Measurements from ENCODE around the gene FUT3. TPM values are rescaled to one million over a fixed set of nuclear protein-coding genes. Genes with fewer than 3 reads are reported as not detected.

The FUT3 gene
- total RNA-seq, 1 experiment from 2014 or later, result 2.6 TPM

- Histone ChIP-seq H3K36me3 (ENCODE audit: control insufficient read depth in 1 of 2, insufficient read depth in 2 of 2, low read length in 2 of 2) (no peaks in the 10 kb centered on the region), H3K79me2 (ENCODE audit: insufficient read depth, low read length) (no peaks in the 10 kb centered on the region), H3K27me3 (ENCODE audit: insufficient read depth, low read length) (no peaks in the 10 kb centered on the region), H3K4me1 (ENCODE audit: control insufficient read depth in 1 of 2, insufficient read depth in 2 of 2, low read length in 2 of 2) (peaks cover 5 to 8% of the 10 kb centered on the region in 2 experiments), H3K27ac (ENCODE audit: low read depth, low read length) (no peak overlapping the region), H4K20me1 (ENCODE audit: insufficient read depth) (no peaks in the 10 kb centered on the region), H3K9me2 (ENCODE audit: insufficient read depth) (no peaks in the 10 kb centered on the region), H3K4me2 (ENCODE audit: low read length) (no peak overlapping the region), H3K9me3 (ENCODE audit: control insufficient read depth in 1 of 2, insufficient read depth in 1 of 2, low read depth in 1 of 2, low read length in 2 of 2) (no peaks in the 10 kb centered on the region), H2AFZ (ENCODE audit: low read depth, low read length, poor library complexity, severe bottlenecking) (no peak overlapping the region), H3K4me3 (replicated peaks in 1 of 2; ENCODE audit: low read depth in 1 of 2, low read length in 2 of 2) (no peak overlapping the region), H3K9ac (ENCODE audit: low read length) (no peak overlapping the region)
- ATAC-seq (no peak), DNase-seq (ENCODE audit: low read depth, low spot score) (no peak)
- BruUV-seq (replicated peaks), result no TSS peak
- intact Hi-C loops (cut with micrococcal nuclease), result no loop called here
- TF ChIP-seq SIN3A (IDR thresholded peaks at IDR 0.05; ENCODE audit: low read depth), result no peak
- no peak for TF ChIP-seq CTCF (IDR thresholded peaks at IDR 0.05 in 2 of 3, conservative IDR thresholded peaks at IDR 0.05 in 1 of 3; ENCODE audit: borderline replicate concordance in 1 of 3, insufficient read depth in 1 of 3, low read depth in 2 of 3, low read length in 2 of 3)
- TF ChIP-seq SP1 (IDR thresholded peaks at IDR 0.05; ENCODE audit: low read depth), result no peak
- no peak for TF ChIP-seq ELF1 (IDR thresholded peaks at IDR 0.05; ENCODE audit: borderline replicate concordance, low read depth)
- no peak for TF ChIP-seq CBX3 (IDR thresholded peaks at IDR 0.05; ENCODE audit: low read depth)
- TF ChIP-seq JUND (IDR thresholded peaks at IDR 0.05), result no peak
- no peak for TF ChIP-seq ATF3 (IDR thresholded peaks at IDR 0.05)
- no peak for TF ChIP-seq POLR2AphosphoS5 (IDR thresholded peaks at IDR 0.05; ENCODE audit: low read depth, low read length)
- no peak for TF ChIP-seq TCF7L2 (IDR thresholded peaks at IDR 0.05; ENCODE audit: borderline replicate concordance, extremely low read depth, insufficient read depth, insufficient read length)
- TF ChIP-seq FOSL1 (IDR thresholded peaks at IDR 0.05; ENCODE audit: low read depth), result no peak
- TF ChIP-seq CEBPB (IDR thresholded peaks at IDR 0.05; ENCODE audit: low read depth), result no peak
- TF ChIP-seq REST (IDR thresholded peaks at IDR 0.05; ENCODE audit: low read depth), result no peak
- ChIA-PET POLR2A (no interaction called here), RAD21 (ENCODE audit: low non-redundant PET in 1 of 2, low total read pairs in 2 of 2, uncharacterized antibody in 2 of 2, unreplicated experiment in 2 of 2) (interaction anchor here in 1 of 2 experiments (0.7 kb wide), 1 partner anchor 53 kb away, joined by 6 read pairs; no protein-coding TSS in a partner anchor), CTCF (interaction anchor here (4.5 kb wide), 1 partner anchor 78 kb away, joined by 15 read pairs; the partner anchor contains the start of gene NRTN)
These were observed 30.5 kb upstream of the FUT3 start for GRCh38 chr19:5881543-5882299.

Measured in HCT116 (cell line).